Measurements from ENCODE around the gene PSPC1.

Gene PSPC1

GRCh38 chr13:19795956-19796355 lies 13.2 kb upstream of the PSPC1 start:
- TF ChIP-seq CSRNP3 (CRISPR knock-in tag; IDR thresholded peaks at IDR 0.05) (no peak), ZC3H10 (CRISPR knock-in tag; IDR thresholded peaks at IDR 0.05) (no peak), ZNF8 (CRISPR knock-in tag; IDR thresholded peaks at IDR 0.05) (no peak), ESRRG (CRISPR knock-in tag; IDR thresholded peaks at IDR 0.05) (no peak), CSDC2 (CRISPR knock-in tag; IDR thresholded peaks at IDR 0.05) (no peak), RARB (CRISPR knock-in tag; IDR thresholded peaks at IDR 0.05) (no peak), ZFP3 (CRISPR knock-in tag; IDR thresholded peaks at IDR 0.05) (no peak), ARNTL (CRISPR knock-in tag; IDR thresholded peaks at IDR 0.05; ENCODE audit: borderline replicate concordance, low read depth) (no peak), ZNF70 (CRISPR knock-in tag; IDR thresholded peaks at IDR 0.05) (no peak), ZFP30 (CRISPR knock-in tag; IDR thresholded peaks at IDR 0.05) (no peak), TSHZ2 (CRISPR knock-in tag; IDR thresholded peaks at IDR 0.05) (no peak), SNAI2 (CRISPR knock-in tag; IDR thresholded peaks at IDR 0.05) (no peak), OSR1 (CRISPR knock-in tag; IDR thresholded peaks at IDR 0.05) (no peak)
- ATAC-seq: no peak

- TF ChIP-seq ZFP30 (CRISPR knock-in tag; IDR thresholded peaks at IDR 0.05) (no peak), ZFP3 (CRISPR knock-in tag; IDR thresholded peaks at IDR 0.05) (no peak), OSR1 (CRISPR knock-in tag; IDR thresholded peaks at IDR 0.05) (no peak), RARB (CRISPR knock-in tag; IDR thresholded peaks at IDR 0.05) (no peak), POU6F1 (CRISPR knock-in tag; IDR thresholded peaks at IDR 0.05; ENCODE audit: borderline replicate concordance, low read depth) (no peak), TCF4 (CRISPR knock-in tag; IDR thresholded peaks at IDR 0.05; ENCODE audit: borderline replicate concordance) (no peak), ZNF70 (CRISPR knock-in tag; IDR thresholded peaks at IDR 0.05) (no peak), BACH2 (CRISPR knock-in tag; IDR thresholded peaks at IDR 0.05; ENCODE audit: borderline replicate concordance) (no peak), CSDC2 (CRISPR knock-in tag; IDR thresholded peaks at IDR 0.05) (no peak), ARNTL (CRISPR knock-in tag; IDR thresholded peaks at IDR 0.05; ENCODE audit: borderline replicate concordance, low read depth) (no peak), CSRNP3 (CRISPR knock-in tag; IDR thresholded peaks at IDR 0.05) (no peak)
- no peak for ATAC-seq
These were observed 11.9 kb upstream of the PSPC1 start for GRCh38 chr13:19794631-19795030.

- no peak for TF ChIP-seq ARNTL (CRISPR knock-in tag; IDR thresholded peaks at IDR 0.05; ENCODE audit: borderline replicate concordance, low read depth)
- TF ChIP-seq CSRNP3 (CRISPR knock-in tag; IDR thresholded peaks at IDR 0.05): no peak
- ATAC-seq: no peak
These were observed 9.3 kb upstream of the PSPC1 start for GRCh38 chr13:19791953-19792537.

GRCh38 chr13:19782049-19782726 lies 557 bp downstream of the PSPC1 start:
- peak; percentile 79 for ATAC-seq
- TF ChIP-seq OSR1 (CRISPR knock-in tag; IDR thresholded peaks at IDR 0.05) (no peak), GLIS3 (CRISPR knock-in tag; IDR thresholded peaks at IDR 0.05) (0 out of 2 replicates have a peak, but pooled peaks have one; percentile 45)

All from SK-N-SH treated with all-trans-retinoic acid at 6 μM for 48 hours (cell line).